B cell (primary cell): Measurements from ENCODE around the gene RHBDL1. TPM values are rescaled to one million over a fixed set of nuclear protein-coding genes. Genes with fewer than 3 reads are reported as not detected.

Source experiments
- ATAC-seq: fragments of 200-7000 bp; cut with Tn5 transposase; one replicate; pipeline ENCODE4 v1.10.0; 2021; ENCODE audit warnings: low read depth, mild to moderate bottlenecking, moderate number of reproducible peaks, moderate library complexity
- CTCF ChIA-PET: fragments of 350-600 bp; sonication (Branson Sonifier 250); formaldehyde crosslinking; loops from one replicate; lab custom pipeline; 2021; ENCODE audit warnings: antibody characterized with exemption, inconsistent platforms; lab: Charles Lee
- POLR2A ChIA-PET: fragments of 350-600 bp; sonication (Branson Sonifier 250); formaldehyde crosslinking; loops from one replicate; lab custom pipeline; 2021; ENCODE audit warnings: antibody characterized with exemption; lab: Charles Lee
- DNase-seq: peaks from one replicate; pipeline ENCODE4 v3.0.0; 2013
- H2AFZ ChIP-seq: 2 replicates; pipeline ENCODE4 v1.6.1; 2012; ENCODE audit warnings: mild to moderate bottlenecking, low read depth, low read length; ENCODE audit not compliant: insufficient read depth, poor library complexity, severe bottlenecking
- H3K27ac ChIP-seq, 2 donors: 1 replicate in 1 of 2; 2 replicates in 1 of 2; pipeline ENCODE4 v1.5.1; 2012 to 2013; ENCODE audit warnings: low read length in 2 of 2, mild to moderate bottlenecking in 2 of 2, moderate library complexity in 1 of 2
- H3K27me3 ChIP-seq, 4 experiments: fragments of 200-600 bp in 1 of 4; sonication (generic) in 1 of 4; replicated peaks in 1 of 4; 1 replicate in 2 of 4; 2 replicates in 2 of 4; pipeline versions ENCODE4 v1.6.1 to v1.7.0; 2013 to 2016; ENCODE audit warnings: low read length in 3 of 4, mild to moderate bottlenecking in 2 of 4, mixed read lengths in 1 of 4, moderate library complexity in 1 of 4; ENCODE audit not compliant: insufficient read depth in 4 of 4, control insufficient read depth in 3 of 4; ENCODE audit errors: control extremely low read depth in 1 of 4
- H3K36me3 ChIP-seq, 2 experiments: replicated peaks in 1 of 2; 1 replicate in 1 of 2; 2 replicates in 1 of 2; pipeline versions ENCODE4 v1.6.1 to v1.7.1; 2013; ENCODE audit warnings: low read length in 1 of 2; ENCODE audit not compliant: insufficient read depth in 2 of 2, control insufficient read depth in 1 of 2; ENCODE audit errors: control extremely low read depth in 1 of 2, extremely low read depth in 1 of 2
- H3K4me1 ChIP-seq, 2 donors: fragments of 200-600 bp in 1 of 2; sonication (generic) in 1 of 2; 1 replicate in 1 of 2; 2 replicates in 1 of 2; pipeline versions ENCODE4 v1.5.1 to v1.6.1; 2013 to 2017; ENCODE audit warnings: low read length in 2 of 2; ENCODE audit not compliant: control insufficient read depth in 2 of 2, insufficient read depth in 2 of 2
- H3K4me2 ChIP-seq: replicated peaks from 2 replicates; pipeline ENCODE3; 2012; ENCODE audit warnings: mild to moderate bottlenecking, low read depth, low read length; ENCODE audit not compliant: poor library complexity, severe bottlenecking
- H3K4me3 ChIP-seq, 5 experiments: fragments of 200-600 bp in 1 of 5; sonication (generic) in 1 of 5; 1 replicate in 3 of 5; 2 replicates in 2 of 5; pipeline versions ENCODE4 v1.5.1 to v1.7.0; 2011 to 2016; ENCODE audit warnings: low read length in 4 of 5, mild to moderate bottlenecking in 4 of 5, low read depth in 2 of 5, control low read depth in 1 of 5, moderate library complexity in 1 of 5; ENCODE audit not compliant: insufficient read depth in 1 of 5; ENCODE audit errors: control extremely low read depth in 1 of 5, extremely low read depth in 1 of 5
- H3K79me2 ChIP-seq: fragments of 200-600 bp; sonication (generic); one replicate; pipeline ENCODE4 v1.6.0; 2016; ENCODE audit warnings: low read length; ENCODE audit not compliant: control insufficient read depth, insufficient read depth
- H3K9ac ChIP-seq: fragments of 200-600 bp; sonication (generic); 2 replicates; pipeline ENCODE4 v1.6.1; 2017; ENCODE audit warnings: mild to moderate bottlenecking, low read length, moderate library complexity
- H3K9me3 ChIP-seq, 3 donors: one replicate each; pipeline versions ENCODE4 v1.6.1 to v1.7.1; 2013; ENCODE audit warnings: low read length in 2 of 3; ENCODE audit not compliant: control insufficient read depth in 2 of 3, insufficient read depth in 1 of 3; ENCODE audit errors: control extremely low read depth in 1 of 3
- H4K20me1 ChIP-seq: 2 replicates; pipeline ENCODE4 v1.6.0; 2012; ENCODE audit warnings: mild to moderate bottlenecking, low read length; ENCODE audit not compliant: insufficient read depth, control insufficient read depth, poor library complexity, severe bottlenecking
- H3K27ac Mint-ChIP-seq: one replicate; pipeline ENCODE4 v1.8.0; 2021; ENCODE audit warnings: mixed read lengths
- H3K27me3 Mint-ChIP-seq: one replicate; pipeline ENCODE4 v1.8.0; 2021; ENCODE audit warnings: mixed read lengths
- H3K4me1 Mint-ChIP-seq: one replicate; pipeline ENCODE4 v1.8.0; 2021; ENCODE audit warnings: mixed read lengths
- H3K4me3 Mint-ChIP-seq: one replicate; pipeline ENCODE4 v1.8.0; 2021; ENCODE audit warnings: mixed read lengths
- H3K9me3 Mint-ChIP-seq: one replicate; pipeline ENCODE4 v1.8.0; 2022; ENCODE audit warnings: mixed read lengths; ENCODE audit not compliant: insufficient read depth
- EZH2 ChIP-seq: IDR thresholded peaks from 2 replicates; pipeline ENCODE4 v1.6.1; 2012; ENCODE audit warnings: borderline replicate concordance, low read depth, mild to moderate bottlenecking, moderate library complexity, low read length; ENCODE audit not compliant: insufficient read depth, poor library complexity, severe bottlenecking
- whole genome bisulfite sequencing: methylation state at CpG from one replicate; pipeline ENCODE4 v1.1.5; 2013; ENCODE audit warnings: missing lambda C conversion rate; ENCODE audit not compliant: insufficient coverage; 5-methylcytosine and 5-hydroxymethylcytosine counted together
- intact Hi-C: fragments of 100-400 bp; cut with micrococcal nuclease; formaldehyde crosslinking; loops from one replicate; pipeline ENCODE4 v1.10.0; 2022
- polyA plus RNA-seq: library from polyadenylated mRNA; depleted of rRNA; stranded (reverse); fragments of >200 nt; gene quantifications from 2 replicates; pipeline ENCODE4 v1.2.3, GENCODE V29; 2012
- total RNA-seq, 2 donors: library from RNA; stranded (reverse); fragments of 120-200 nt in 1 of 2; gene quantifications; 1 replicate in 1 of 2; 2 replicates in 1 of 2; pipeline versions ENCODE4 v1.2.3 to v1.2.4, GENCODE V29; 2013 to 2022
- TF ChIP-seq, protein P1 (sequence below): fragments of 200-600 bp; IDR thresholded peaks from one replicate; pipeline ENCODE4 v1.8.0; 2022; ENCODE audit warnings: antibody characterized with exemption, mild to moderate bottlenecking

RHBDL1 gene
- total and polyA plus RNA-seq, 2 donors (not counting 1 experiment from before 2014, with no cell fraction given) = 0.76 to 1.6 TPM

GRCh38 chr16:675884-676564, 553 bp downstream of the RHBDL1 start:
- H3K4me3 ChIP-seq = no peak overlapping the region

GRCh38 chr16:676565-676902, 1.1 kb downstream of the RHBDL1 start:
- Mint-ChIP-seq H3K27ac (no peak overlapping the region), H3K4me1 (peaks cover 31% of the 10 kb centered on the region), H3K4me3 (no peak overlapping the region), H3K27me3 (peaks cover 6% of the 10 kb centered on the region), H3K9me3 (no peaks in the 10 kb centered on the region)
- intact Hi-C loops = loop anchor here (5.0 kb wide), 1 partner anchor 1001 kb away; the partner anchor contains the start of gene JPT2
- H2AFZ ChIP-seq = no peak overlapping the region
- H3K9ac ChIP-seq = no peak overlapping the region
- 94% methylated on average over 21 of the region's 21 CpGs for WGBS
- H3K36me3 ChIP-seq = peaks cover 0 to 15% of the 10 kb centered on the region in 2 experiments
- H3K27me3 ChIP-seq = peaks cover 0 to 25% (median 11%) of the 10 kb centered on the region in 4 experiments
- H3K9me3 ChIP-seq = peaks cover 0 to 7% (median 0%) of the 10 kb centered on the region in 3 donors
- ChIA-PET CTCF (no interaction called here), POLR2A (no interaction called here)
- H3K27ac ChIP-seq = no peak overlapping the region
- TF ChIP-seq, protein P1, sequence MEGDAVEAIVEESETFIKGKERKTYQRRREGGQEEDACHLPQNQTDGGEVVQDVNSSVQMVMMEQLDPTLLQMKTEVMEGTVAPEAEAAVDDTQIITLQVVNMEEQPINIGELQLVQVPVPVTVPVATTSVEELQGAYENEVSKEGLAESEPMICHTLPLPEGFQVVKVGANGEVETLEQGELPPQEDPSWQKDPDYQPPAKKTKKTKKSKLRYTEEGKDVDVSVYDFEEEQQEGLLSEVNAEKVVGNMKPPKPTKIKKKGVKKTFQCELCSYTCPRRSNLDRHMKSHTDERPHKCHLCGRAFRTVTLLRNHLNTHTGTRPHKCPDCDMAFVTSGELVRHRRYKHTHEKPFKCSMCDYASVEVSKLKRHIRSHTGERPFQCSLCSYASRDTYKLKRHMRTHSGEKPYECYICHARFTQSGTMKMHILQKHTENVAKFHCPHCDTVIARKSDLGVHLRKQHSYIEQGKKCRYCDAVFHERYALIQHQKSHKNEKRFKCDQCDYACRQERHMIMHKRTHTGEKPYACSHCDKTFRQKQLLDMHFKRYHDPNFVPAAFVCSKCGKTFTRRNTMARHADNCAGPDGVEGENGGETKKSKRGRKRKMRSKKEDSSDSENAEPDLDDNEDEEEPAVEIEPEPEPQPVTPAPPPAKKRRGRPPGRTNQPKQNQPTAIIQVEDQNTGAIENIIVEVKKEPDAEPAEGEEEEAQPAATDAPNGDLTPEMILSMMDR = no peak
- no peak for TF ChIP-seq EZH2
- ATAC-seq (no peak), DNase-seq (no peak)
- H3K4me2 ChIP-seq = no peak overlapping the region
- no peak overlapping the region for H3K4me3 ChIP-seq
- peaks cover 9% of the 10 kb centered on the region for H3K79me2 ChIP-seq
- peaks cover 13% of the 10 kb centered on the region for H4K20me1 ChIP-seq
- H3K4me1 ChIP-seq = peaks cover 18 to 41% of the 10 kb centered on the region in 2 donors

More at GRCh38 chr16:675884-676564, 553 bp downstream of the RHBDL1 start:
- TF ChIP-seq EZH2 = no peak
- TF ChIP-seq, protein P1 = no peak
- Histone ChIP-seq H3K4me2 (peak overlapping the region; percentile 63), H3K4me1 (peaks cover 13 to 36% of the 10 kb centered on the region in 2 donors), H3K36me3 (peaks cover 0 to 18% of the 10 kb centered on the region in 2 experiments), H3K27ac (no peak overlapping the region), H4K20me1 (peaks cover 13% of the 10 kb centered on the region), H3K9me3 (peaks cover 0 to 7% (median 0%) of the 10 kb centered on the region in 3 donors), H3K79me2 (peaks cover 4% of the 10 kb centered on the region), H3K9ac (no peak overlapping the region), H3K27me3 (peaks cover 0 to 25% (median 11%) of the 10 kb centered on the region in 4 experiments), H2AFZ (no peak overlapping the region)
- ChIA-PET POLR2A (interaction anchor here (0.6 kb wide), 1 partner anchor 82 kb away, joined by 4 read pairs; no protein-coding TSS in a partner anchor), CTCF (interaction anchor here (0.6 kb wide), 1 partner anchor 1148 kb away, joined by 3 read pairs; no protein-coding TSS in a partner anchor)
- Mint-ChIP-seq H3K4me1 (peaks cover 26% of the 10 kb centered on the region), H3K4me3 (no peak overlapping the region), H3K27me3 (peaks cover 6% of the 10 kb centered on the region), H3K27ac (no peak overlapping the region), H3K9me3 (no peaks in the 10 kb centered on the region)
- 87% methylated on average over 15 of the region's 25 CpGs for WGBS
- intact Hi-C loops = loop anchor here (5.0 kb wide), 1 partner anchor 1001 kb away; the partner anchor contains the start of gene JPT2
- no peak for DNase-seq
- ATAC-seq = no peak
